A549 (cell line): Measurements from ENCODE around the gene RBFOX1.

ENCODE experiments used
- CHD2 ChIP-seq: fragments of 150-350 bp; IDR thresholded peaks from 2 replicates; pipeline ENCODE4 v1.6.1; 2014; ENCODE audit warnings: low read length; ENCODE audit not compliant: partially characterized antibody
- ESRRA ChIP-seq: fragments of 150-350 bp; IDR thresholded peaks from 2 replicates; pipeline ENCODE4 v1.6.1; 2014; ENCODE audit warnings: mild to moderate bottlenecking, low read length, borderline replicate concordance
- MAFK ChIP-seq: fragments of 450-650 bp; IDR thresholded peaks from 2 replicates; pipeline ENCODE4 v1.6.1; 2014; ENCODE audit not compliant: partially characterized antibody
- POLR2A ChIP-seq: IDR thresholded peaks from 2 replicates; pipeline ENCODE4 v1.6.1; 2012; ENCODE audit warnings: mild to moderate bottlenecking, low read length
- POLR2AphosphoS2 ChIP-seq: conservative IDR thresholded peaks from 2 replicates; pipeline ENCODE4 v1.6.1; 2012; ENCODE audit warnings: low read length, improper control_type of control experiment, inconsistent platforms
- RARB ChIP-seq: fragments of 250-450 bp; sonication (Bioruptor Pico); IDR thresholded peaks from 2 replicates; pipeline ENCODE4 v1.8.0; 2021; ENCODE audit warnings: mild to moderate bottlenecking, moderate library complexity
- RFX5 ChIP-seq: fragments of 450-650 bp; IDR thresholded peaks from 2 replicates; pipeline ENCODE4 v1.7.1; 2014; ENCODE audit warnings: antibody characterized with exemption, mild to moderate bottlenecking, moderate library complexity
- ZFP36 ChIP-seq: fragments of 450-650 bp; IDR thresholded peaks from 2 replicates; pipeline ENCODE4 v1.6.1; 2014; ENCODE audit warnings: borderline replicate concordance; ENCODE audit not compliant: partially characterized antibody
- ZNF302 ChIP-seq: fragments of 250-450 bp; sonication (Bioruptor Pico); IDR thresholded peaks from 2 replicates; pipeline ENCODE4 v1.9.0; 2021; ENCODE audit warnings: inconsistent platforms, mild to moderate bottlenecking, moderate library complexity
- TF ChIP-seq, protein P1 (sequence below): fragments of >200 bp; sonication (Bioruptor Twin); formaldehyde crosslinking; IDR thresholded peaks from 3 replicates; pipeline ENCODE4 v1.5.1; 2016
- TF ChIP-seq, protein P2 (sequence below): fragments of 250-450 bp; sonication (Bioruptor Pico); IDR thresholded peaks from 2 replicates; pipeline ENCODE4 v1.5.0; 2021; ENCODE audit warnings: mild to moderate bottlenecking, moderate library complexity, borderline replicate concordance
- TF ChIP-seq, protein P3 (sequence below): fragments of 150-350 bp; IDR thresholded peaks from 2 replicates; pipeline ENCODE4 v1.6.1; 2014; ENCODE audit warnings: low read depth, mild to moderate bottlenecking, low read length
- TF ChIP-seq, protein P4 (sequence below): IDR thresholded peaks from 2 replicates; pipeline ENCODE4 v1.6.1; 2012

DNA sequence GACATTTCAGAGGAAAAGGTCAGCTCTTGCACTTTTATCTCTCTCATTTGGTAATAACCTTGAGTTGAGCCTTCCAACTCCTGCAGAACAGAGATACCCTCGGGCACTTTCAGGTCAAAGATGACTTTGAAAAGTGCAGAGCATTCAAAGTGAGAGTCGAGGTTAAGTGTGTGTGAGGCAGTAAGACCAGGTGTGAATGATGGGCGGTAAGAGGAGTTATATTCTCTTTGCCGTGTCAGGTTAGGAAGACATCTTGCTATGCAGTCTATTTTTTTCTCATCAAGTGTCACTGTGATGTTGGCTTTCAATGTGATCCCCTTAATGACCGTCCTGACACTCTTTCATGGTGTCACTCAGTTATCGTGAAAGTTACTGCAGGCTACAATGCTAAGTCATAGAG is 248.5 kb downstream of the RBFOX1 start:
- TF ChIP-seq, protein P1, sequence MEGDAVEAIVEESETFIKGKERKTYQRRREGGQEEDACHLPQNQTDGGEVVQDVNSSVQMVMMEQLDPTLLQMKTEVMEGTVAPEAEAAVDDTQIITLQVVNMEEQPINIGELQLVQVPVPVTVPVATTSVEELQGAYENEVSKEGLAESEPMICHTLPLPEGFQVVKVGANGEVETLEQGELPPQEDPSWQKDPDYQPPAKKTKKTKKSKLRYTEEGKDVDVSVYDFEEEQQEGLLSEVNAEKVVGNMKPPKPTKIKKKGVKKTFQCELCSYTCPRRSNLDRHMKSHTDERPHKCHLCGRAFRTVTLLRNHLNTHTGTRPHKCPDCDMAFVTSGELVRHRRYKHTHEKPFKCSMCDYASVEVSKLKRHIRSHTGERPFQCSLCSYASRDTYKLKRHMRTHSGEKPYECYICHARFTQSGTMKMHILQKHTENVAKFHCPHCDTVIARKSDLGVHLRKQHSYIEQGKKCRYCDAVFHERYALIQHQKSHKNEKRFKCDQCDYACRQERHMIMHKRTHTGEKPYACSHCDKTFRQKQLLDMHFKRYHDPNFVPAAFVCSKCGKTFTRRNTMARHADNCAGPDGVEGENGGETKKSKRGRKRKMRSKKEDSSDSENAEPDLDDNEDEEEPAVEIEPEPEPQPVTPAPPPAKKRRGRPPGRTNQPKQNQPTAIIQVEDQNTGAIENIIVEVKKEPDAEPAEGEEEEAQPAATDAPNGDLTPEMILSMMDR: no peak
- TF ChIP-seq MAFK (no peak), CHD2 (no peak), POLR2AphosphoS2 (no peak), ZNF302 (no peak), ZFP36 (no peak), RFX5 (no peak), ESRRA (no peak), POLR2A (no peak), RARB (CRISPR knock-in tag) (no peak)
- TF ChIP-seq, protein P2, sequence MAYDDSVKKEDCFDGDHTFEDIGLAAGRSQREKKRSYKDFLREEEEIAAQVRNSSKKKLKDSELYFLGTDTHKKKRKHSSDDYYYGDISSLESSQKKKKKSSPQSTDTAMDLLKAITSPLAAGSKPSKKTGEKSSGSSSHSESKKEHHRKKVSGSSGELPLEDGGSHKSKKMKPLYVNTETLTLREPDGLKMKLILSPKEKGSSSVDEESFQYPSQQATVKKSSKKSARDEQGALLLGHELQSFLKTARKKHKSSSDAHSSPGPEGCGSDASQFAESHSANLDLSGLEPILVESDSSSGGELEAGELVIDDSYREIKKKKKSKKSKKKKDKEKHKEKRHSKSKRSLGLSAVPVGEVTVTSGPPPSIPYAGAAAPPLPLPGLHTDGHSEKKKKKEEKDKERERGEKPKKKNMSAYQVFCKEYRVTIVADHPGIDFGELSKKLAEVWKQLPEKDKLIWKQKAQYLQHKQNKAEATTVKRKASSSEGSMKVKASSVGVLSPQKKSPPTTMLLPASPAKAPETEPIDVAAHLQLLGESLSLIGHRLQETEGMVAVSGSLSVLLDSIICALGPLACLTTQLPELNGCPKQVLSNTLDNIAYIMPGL (CRISPR knock-in tag): no peak
- TF ChIP-seq, protein P3, sequence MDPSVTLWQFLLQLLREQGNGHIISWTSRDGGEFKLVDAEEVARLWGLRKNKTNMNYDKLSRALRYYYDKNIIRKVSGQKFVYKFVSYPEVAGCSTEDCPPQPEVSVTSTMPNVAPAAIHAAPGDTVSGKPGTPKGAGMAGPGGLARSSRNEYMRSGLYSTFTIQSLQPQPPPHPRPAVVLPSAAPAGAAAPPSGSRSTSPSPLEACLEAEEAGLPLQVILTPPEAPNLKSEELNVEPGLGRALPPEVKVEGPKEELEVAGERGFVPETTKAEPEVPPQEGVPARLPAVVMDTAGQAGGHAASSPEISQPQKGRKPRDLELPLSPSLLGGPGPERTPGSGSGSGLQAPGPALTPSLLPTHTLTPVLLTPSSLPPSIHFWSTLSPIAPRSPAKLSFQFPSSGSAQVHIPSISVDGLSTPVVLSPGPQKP: no peak
- TF ChIP-seq, protein P4, sequence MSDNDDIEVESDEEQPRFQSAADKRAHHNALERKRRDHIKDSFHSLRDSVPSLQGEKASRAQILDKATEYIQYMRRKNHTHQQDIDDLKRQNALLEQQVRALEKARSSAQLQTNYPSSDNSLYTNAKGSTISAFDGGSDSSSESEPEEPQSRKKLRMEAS: no peak
